NCI-H82 treated with DMSO at 0.1 percent for 48 hours (cell line): ENCODE results near the gene PHF21A.

ENCODE experiments used
- DNase-seq: peaks from one replicate; lab custom pipeline; 2025; ENCODE audit not compliant: unreplicated experiment; lab: John Stamatoyannopoulos, UW

Gene PHF21A

GRCh38 chr11:46121301-46121723, at the start of gene PHF21A:
TSS of gene PHF21A (minus strand) at chr11:46121454. CDS start at chr11:46084219, 37,235 bp downstream.
- peak; percentile 58 for DNase-seq

DNA sequence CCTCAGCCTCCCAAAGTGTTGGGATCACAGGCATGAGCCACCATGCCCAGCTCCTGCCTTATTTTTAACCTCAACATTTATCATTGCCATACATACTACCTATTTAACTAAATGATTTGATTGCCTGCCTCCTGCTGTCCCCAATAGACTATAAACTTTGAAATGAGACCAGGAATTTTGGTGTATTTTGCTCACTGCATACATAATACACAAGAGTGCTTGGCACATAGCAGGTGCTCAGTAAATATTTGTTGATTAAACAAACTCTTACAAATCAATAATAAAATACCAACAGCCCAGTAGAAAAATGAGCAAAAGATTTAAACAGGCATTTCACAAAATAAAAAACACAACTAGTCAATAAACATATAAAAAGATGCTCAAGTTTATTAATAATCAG, 49.5 kb upstream of the PHF21A start:
- DNase-seq = no peak

GRCh38 chr11:46162700-46163099, 41.4 kb upstream of the PHF21A start:
- DNase-seq = no peak

- DNase-seq = no peak
Measured at GRCh38 chr11:46161201-46161600, 39.9 kb upstream of the PHF21A start.

- no peak for DNase-seq
Measured at GRCh38 chr11:46160100-46160499, 38.8 kb upstream of the PHF21A start.

GRCh38 chr11:46159680-46160079, 38.4 kb upstream of the PHF21A start:
- DNase-seq = no peak

DNA sequence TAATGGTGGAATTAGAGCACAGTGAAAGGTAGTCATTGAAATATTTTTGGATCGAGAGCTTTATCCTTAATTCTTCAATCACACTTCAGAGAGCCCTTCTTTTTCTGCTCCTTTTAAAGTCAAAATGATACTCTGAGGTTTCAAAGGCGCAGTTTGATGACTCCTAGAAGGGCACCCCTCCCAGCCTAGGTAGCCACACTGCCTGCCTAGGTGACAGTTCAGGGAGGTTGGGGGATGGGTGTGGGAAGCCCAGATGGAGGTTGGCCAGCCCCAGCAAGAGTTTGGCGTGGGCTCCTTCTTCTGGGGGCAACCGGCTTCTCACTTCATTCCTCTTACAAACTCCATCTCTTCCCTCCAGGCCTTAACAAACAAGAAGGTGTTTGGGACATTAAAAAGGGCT, 28.6 kb upstream of the PHF21A start:
- DNase-seq = no peak

- DNase-seq = no peak
Measured at GRCh38 chr11:46149342-46149741, 28.1 kb upstream of the PHF21A start.

DNA sequence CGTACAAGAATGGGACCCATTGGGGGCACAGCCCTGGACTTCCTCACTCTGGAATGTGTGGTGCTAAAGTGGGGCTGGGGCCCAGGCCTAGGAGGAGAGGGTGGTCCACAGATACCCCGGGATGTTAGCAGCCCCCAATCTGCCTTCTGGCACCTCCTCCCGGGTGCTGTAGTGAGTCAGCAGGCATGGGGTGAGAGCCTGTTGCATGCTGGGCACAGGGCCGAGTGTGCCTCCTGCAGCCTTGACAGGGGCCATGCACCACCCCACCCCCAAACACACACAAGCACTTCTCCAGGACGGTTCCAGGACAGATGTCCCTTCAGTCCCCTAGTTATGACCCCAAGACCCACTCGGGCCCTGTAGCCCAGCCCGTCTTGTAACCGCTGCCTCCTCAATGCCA, 23.5 kb upstream of the PHF21A start:
- DNase-seq = no peak

- no peak for DNase-seq
Measured at GRCh38 chr11:46143049-46143806, 22.0 kb upstream of the PHF21A start.

- DNase-seq = no peak
Measured at GRCh38 chr11:46142561-46142960, 21.3 kb upstream of the PHF21A start.

- DNase-seq = no peak
Measured at GRCh38 chr11:46141597-46141996, 20.3 kb upstream of the PHF21A start.

- no peak for DNase-seq
Measured at GRCh38 chr11:46134540-46134939, 13.3 kb upstream of the PHF21A start.

- no peak for DNase-seq
Measured at GRCh38 chr11:46134061-46134460, 12.8 kb upstream of the PHF21A start.

DNA sequence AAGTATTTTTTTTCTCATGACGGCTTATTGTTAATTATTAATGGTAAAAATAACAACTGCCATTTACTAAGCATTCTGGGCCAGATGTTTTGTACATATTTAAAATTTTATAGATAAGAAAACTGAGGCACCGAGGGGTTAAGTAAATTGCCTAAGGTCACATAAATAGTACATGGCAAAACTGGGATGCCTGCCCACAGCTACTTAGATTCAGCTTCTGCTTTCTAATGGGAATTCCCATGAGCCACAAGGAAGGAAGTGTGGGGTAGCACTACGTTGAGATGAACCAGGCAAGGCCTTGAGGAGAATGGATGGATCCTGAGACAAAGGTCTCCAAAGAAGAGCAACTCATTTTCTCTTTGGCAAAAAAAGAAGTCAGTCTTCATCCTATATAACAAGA, 11.9 kb upstream of the PHF21A start:
- no peak for DNase-seq

GRCh38 chr11:46130286-46130940, 9.2 kb upstream of the PHF21A start:
- DNase-seq = no peak

- no peak for DNase-seq
Measured at GRCh38 chr11:46129133-46129532, 7.9 kb upstream of the PHF21A start.

DNA sequence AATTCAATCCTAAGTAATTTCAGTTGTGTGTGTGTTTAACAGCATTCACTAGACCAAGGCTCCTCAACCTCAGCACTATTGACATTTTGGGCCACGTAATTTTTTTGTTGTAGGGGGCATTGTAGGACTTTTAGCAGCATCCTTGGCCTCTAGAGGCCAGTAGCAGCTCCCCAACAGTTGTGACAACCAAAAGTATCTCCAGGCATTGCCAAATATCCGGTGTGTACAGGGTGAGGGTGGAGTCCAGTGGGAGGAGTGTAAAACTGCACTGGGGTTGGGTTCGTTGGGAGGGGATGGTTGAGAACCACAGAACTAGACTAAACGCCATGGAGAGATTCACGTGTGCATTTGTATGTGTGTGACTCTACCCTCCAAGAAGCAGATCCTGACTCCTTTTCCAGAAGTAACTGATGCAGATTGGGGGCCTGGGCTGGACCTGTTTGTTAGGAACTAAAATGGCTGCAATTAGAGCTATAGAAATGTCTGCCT, 5.9 kb upstream of the PHF21A start:
- DNase-seq = no peak

- no peak for DNase-seq
Measured at GRCh38 chr11:46125284-46125683, 4.0 kb upstream of the PHF21A start.

DNA sequence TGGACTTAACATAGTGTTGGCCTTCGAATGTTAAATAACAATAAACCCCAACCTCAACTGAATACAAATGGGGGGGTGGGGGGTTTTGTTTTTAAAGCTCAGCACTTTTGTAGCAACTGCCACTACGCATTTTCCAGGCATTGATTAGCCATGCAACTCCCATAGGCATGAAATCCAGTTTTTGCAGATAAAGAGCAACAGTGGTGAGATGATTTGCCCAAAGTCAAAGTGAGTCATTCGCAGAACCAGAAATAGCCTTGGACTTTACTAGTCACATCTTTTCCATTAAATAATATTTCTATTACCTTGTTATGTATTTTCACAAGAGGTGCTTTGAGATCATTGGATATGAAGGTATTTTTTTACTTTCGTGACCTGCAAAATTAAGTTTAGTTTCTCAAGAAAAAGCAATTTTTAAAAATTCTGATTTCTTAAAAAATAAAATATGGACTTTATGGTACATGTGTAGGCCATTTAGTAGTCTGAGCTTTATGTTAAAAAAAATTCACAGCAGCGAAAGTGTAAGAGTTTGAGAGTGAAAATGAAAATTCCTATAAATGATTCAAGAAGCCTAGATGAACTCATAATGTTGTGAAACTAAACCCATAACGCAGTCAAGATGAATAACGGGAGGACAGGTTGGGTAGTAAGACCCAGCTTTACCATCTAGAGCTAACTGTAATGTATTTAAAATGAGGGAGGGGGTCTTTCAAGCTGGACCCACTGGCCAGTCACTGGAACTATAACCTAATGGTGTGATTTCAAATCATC, 1.9 kb upstream of the PHF21A start:
- no peak for DNase-seq

GRCh38 chr11:46121724-46122477, 647 bp upstream of the PHF21A start:
- DNase-seq = peak; percentile 47
